IMR-90 (cell line): Measurements from ENCODE around the gene TMEM120A. TPM values are rescaled to one million over a fixed set of nuclear protein-coding genes. Genes with fewer than 3 reads are reported as not detected.

ENCODE experiments used
- ATAC-seq: fragments of 200-7000 bp; cut with Tn5 transposase; 2 replicates; pipeline ENCODE4 v1.9.1; 2020; ENCODE audit warnings: low read depth, mild to moderate bottlenecking, moderate library complexity
- BruUV-seq: library from RNA; stranded (reverse); fragments of 400-500 nt; replicated peaks from 2 replicates; lab custom pipeline; 2021; lab: Mats Ljungman, UMichigan
- CTCF ChIA-PET: fragments of 300-600 bp; formaldehyde crosslinking; extraction: SDS; loops from one replicate; lab custom pipeline; 2021; ENCODE audit warnings: antibody characterized with exemption; lab: Yijun Ruan, JAX
- POLR2A ChIA-PET: fragments of 300-600 bp; sonication (Branson Sonifier 250); formaldehyde crosslinking; loops from one replicate; lab custom pipeline; 2022; ENCODE audit warnings: antibody characterized with exemption; ENCODE audit not compliant: unreplicated experiment; lab: Charles Lee
- DNase-seq: peaks from one replicate; pipeline ENCODE4 v3.0.0; 2013
- H2AFZ ChIP-seq: replicated peaks from 2 replicates; pipeline ENCODE3; 2013; ENCODE audit warnings: low read length, mild to moderate bottlenecking; ENCODE audit not compliant: poor library complexity
- H2AK5ac ChIP-seq: 2 replicates; pipeline ENCODE4 v1.6.1; 2013; ENCODE audit warnings: low read depth, low read length, inconsistent platforms
- H2AK9ac ChIP-seq: replicated peaks from 2 replicates; pipeline ENCODE3; 2013; ENCODE audit warnings: mild to moderate bottlenecking, low read depth, low read length, moderate library complexity; ENCODE audit not compliant: poor library complexity
- H2BK120ac ChIP-seq: 2 replicates; pipeline ENCODE4 v1.6.1; 2013; ENCODE audit warnings: low read depth, low read length, inconsistent platforms
- H2BK15ac ChIP-seq: 3 replicates; pipeline ENCODE4 v1.6.1; 2013; ENCODE audit warnings: low read depth, low read length, inconsistent platforms
- H2BK20ac ChIP-seq: 2 replicates; pipeline ENCODE4 v1.6.1; 2013; ENCODE audit warnings: low read depth, mild to moderate bottlenecking, inconsistent platforms, low read length, moderate library complexity
- H2BK5ac ChIP-seq: 2 replicates; pipeline ENCODE4 v1.6.1; 2013; ENCODE audit warnings: mild to moderate bottlenecking, low read depth, low read length, inconsistent platforms; ENCODE audit not compliant: poor library complexity, severe bottlenecking
- H3K14ac ChIP-seq: replicated peaks from 2 replicates; pipeline ENCODE4 v1.6.1; 2013; ENCODE audit warnings: low read depth, low read length, inconsistent platforms
- H3K18ac ChIP-seq: 2 replicates; pipeline ENCODE4 v1.6.1; 2013; ENCODE audit warnings: low read depth, low read length, control low read depth
- H3K23ac ChIP-seq: 2 replicates; pipeline ENCODE4 v1.6.1; 2013; ENCODE audit warnings: low read depth, low read length, inconsistent platforms
- H3K27ac ChIP-seq: 2 replicates; pipeline ENCODE4 v1.5.1; 2013; ENCODE audit warnings: mild to moderate bottlenecking, control low read depth, low read length; ENCODE audit not compliant: insufficient read depth
- H3K27me3 ChIP-seq: 2 replicates; pipeline ENCODE4 v1.6.1; 2013; ENCODE audit warnings: low read length; ENCODE audit not compliant: control insufficient read depth, insufficient read depth
- H3K36me3 ChIP-seq: 2 replicates; pipeline ENCODE4 v1.6.1; 2013; ENCODE audit warnings: low read length, mixed read lengths; ENCODE audit not compliant: control insufficient read depth, insufficient read depth
- H3K4ac ChIP-seq: 2 replicates; pipeline ENCODE4 v1.6.1; 2013; ENCODE audit warnings: low read depth, low read length, inconsistent platforms
- H3K4me1 ChIP-seq: 2 replicates; pipeline ENCODE4 v1.6.1; 2013; ENCODE audit warnings: low read length, mixed read lengths; ENCODE audit not compliant: control insufficient read depth, insufficient read depth
- H3K4me2 ChIP-seq: 2 replicates; pipeline ENCODE4 v1.6.1; 2013; ENCODE audit warnings: low read depth, mild to moderate bottlenecking, control low read depth, low read length, moderate library complexity
- H3K4me3 ChIP-seq: 2 replicates; pipeline ENCODE4 v1.5.1; 2013; ENCODE audit warnings: low read depth, mild to moderate bottlenecking, control low read depth, low read length, moderate library complexity; ENCODE audit not compliant: insufficient read depth
- H3K56ac ChIP-seq: 2 replicates; pipeline ENCODE4 v1.6.1; 2013; ENCODE audit warnings: low read length, inconsistent platforms; ENCODE audit not compliant: insufficient read depth; ENCODE audit errors: extremely low read depth
- H3K79me1 ChIP-seq, 2 experiments: 2 replicates each; pipeline ENCODE4 v1.6.1; 2013; ENCODE audit warnings: low read length in 2 of 2, inconsistent platforms in 1 of 2, low read depth in 1 of 2
- H3K9ac ChIP-seq: 2 replicates; pipeline ENCODE4 v1.6.1; 2013; ENCODE audit warnings: low read depth, low read length, control low read depth
- H3K9me1 ChIP-seq: 2 replicates; pipeline ENCODE4 v1.6.1; 2013; ENCODE audit warnings: low read length, inconsistent platforms; ENCODE audit not compliant: insufficient read depth
- H3K9me3 ChIP-seq: 2 replicates; pipeline ENCODE4 v1.6.1; 2013; ENCODE audit warnings: low read length; ENCODE audit not compliant: control insufficient read depth, insufficient read depth
- H4K20me1 ChIP-seq: 2 replicates; pipeline ENCODE4 v1.6.1; 2013; ENCODE audit warnings: low read length, inconsistent platforms; ENCODE audit not compliant: insufficient read depth
- H4K5ac ChIP-seq: 2 replicates; pipeline ENCODE4 v1.6.1; 2013; ENCODE audit warnings: mild to moderate bottlenecking, low read depth, low read length, control low read depth
- H4K8ac ChIP-seq, 2 experiments: 2 replicates each; pipeline ENCODE4 v1.6.1; 2013; ENCODE audit warnings: low read depth in 2 of 2, low read length in 2 of 2, control low read depth in 1 of 2, inconsistent platforms in 1 of 2
- H4K91ac ChIP-seq: 2 replicates; pipeline ENCODE4 v1.6.1; 2013; ENCODE audit warnings: low read depth, low read length, inconsistent platforms; ENCODE audit not compliant: insufficient read depth
- BHLHE40 ChIP-seq: fragments of 150-350 bp; IDR thresholded peaks from 2 replicates; pipeline ENCODE4 v1.6.1; 2016; ENCODE audit warnings: mild to moderate bottlenecking, low read depth, low read length
- CHD1 ChIP-seq: IDR thresholded peaks from 2 replicates; pipeline ENCODE4 v1.6.1; 2012; ENCODE audit warnings: low read depth, low read length, improper control_type of control experiment
- MAFK ChIP-seq: IDR thresholded peaks from 2 replicates; pipeline ENCODE4 v1.6.1; 2012; ENCODE audit warnings: low read depth, low read length, improper control_type of control experiment
- POLR2A ChIP-seq: IDR thresholded peaks from 2 replicates; pipeline ENCODE4 v1.6.1; 2012; ENCODE audit warnings: mild to moderate bottlenecking, low read depth, low read length
- RCOR1 ChIP-seq: IDR thresholded peaks from 2 replicates; pipeline ENCODE4 v1.6.1; 2012; ENCODE audit warnings: mild to moderate bottlenecking, low read length, improper control_type of control experiment; ENCODE audit not compliant: insufficient replicate concordance
- RFX5 ChIP-seq: IDR thresholded peaks from 2 replicates; pipeline ENCODE4 v1.8.0; 2012; ENCODE audit warnings: low read depth, mild to moderate bottlenecking, low read length, moderate library complexity
- USF2 ChIP-seq: fragments of 150-350 bp; IDR thresholded peaks from 2 replicates; pipeline ENCODE4 v1.6.1; 2017; ENCODE audit warnings: mild to moderate bottlenecking, antibody characterized with exemption, low read length, low read depth
- WGBS, 2 experiments: methylation state at CpG; one replicate each; pipeline versions ENCODE4 v1.1.5 to v1.1.7; 2013; ENCODE audit warnings: missing lambda C conversion rate in 2 of 2; ENCODE audit not compliant: insufficient read length in 1 of 2; ENCODE audit errors: extremely low coverage in 2 of 2; 5-methylcytosine and 5-hydroxymethylcytosine counted together
- dilution Hi-C: fragments of 300-500 bp; cut with HindIII; formaldehyde crosslinking; loops from one replicate; pipeline ENCODE4 v1.14.3; 2018; ENCODE audit warnings: low sequenced_read_pairs; ENCODE audit not compliant: unreplicated experiment
- in situ Hi-C: fragments of 300-500 bp; cut with MboI; formaldehyde crosslinking; loops from 3 replicates; pipeline ENCODE4 v1.14.3; 2019; ENCODE audit warnings: low sequenced_read_pairs, inconsistent platforms, mixed read lengths
- intact Hi-C: fragments of 100-400 bp; cut with micrococcal nuclease; formaldehyde crosslinking; loops from 2 replicates; pipeline ENCODE4 v1.10.0; 2022
- polyA plus RNA-seq, 3 experiments: library from polyadenylated mRNA; depleted of rRNA; stranded (reverse); fragments of >200 nt; gene quantifications; 2 replicates each; pipeline ENCODE4 v1.2.3, GENCODE V29; 2012; ENCODE audit warnings: low replicate concordance in 1 of 3
- total RNA-seq: library from RNA; depleted of rRNA; stranded (reverse); fragments of >200 nt; gene quantifications from 2 replicates; pipeline ENCODE4 v1.2.3, GENCODE V29; 2012

The TMEM120A gene
- total and polyA plus RNA-seq, 2 of the 4 experiments (the other 2 are of a cell fraction) = 32.1 to 39.3 TPM

- TF ChIP-seq USF2 = no peak
These were observed 15.5 kb upstream of the TMEM120A start (continued) for GRCh38 chr7:76009672-76010600.

DNA sequence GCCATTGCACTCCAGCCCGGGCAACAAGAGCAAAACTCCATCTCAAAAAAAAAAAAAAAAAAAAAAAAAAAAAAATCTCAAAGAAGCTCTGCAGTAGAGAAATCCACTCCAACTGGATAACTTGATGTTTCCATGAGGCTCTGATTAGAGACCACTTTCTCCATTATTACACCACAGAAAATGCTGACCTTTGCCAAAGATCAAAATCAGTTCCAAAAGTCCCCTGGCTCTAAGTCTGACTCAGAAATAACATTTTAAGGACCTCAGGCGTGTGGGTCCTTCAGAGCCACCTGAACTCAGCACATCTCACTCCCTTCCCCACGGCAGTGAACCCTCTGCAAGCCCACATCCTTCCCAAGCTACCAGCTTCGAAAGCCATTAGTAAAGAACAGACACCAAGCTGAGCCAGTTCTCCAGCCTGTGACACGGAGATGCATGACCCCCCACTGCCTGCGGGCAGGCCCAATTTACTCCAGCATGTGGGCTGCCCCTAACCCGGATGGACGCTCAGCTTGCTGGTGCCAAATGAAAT lies 13.8 kb upstream of the TMEM120A start:
- CTCF ChIA-PET = no interaction called here

More for the DNA sequence above, 13.8 kb upstream of the TMEM120A start:
- no peak overlapping the region for H2BK5ac ChIP-seq
- TF ChIP-seq BHLHE40 (no peak), RCOR1 (no peak), RFX5 (no peak), MAFK (0 out of 2 replicates have a peak, but pooled peaks have one; percentile 12), CHD1 (no peak), POLR2A (no peak)
- no peak overlapping the region for H2BK20ac ChIP-seq
- H3K23ac ChIP-seq = peak overlapping the region; percentile 49; the same call in 1 of the 2 replicates
- DNase-seq (no peak), ATAC-seq (no peak)
- 92% methylated on average over 3 of the region's 8 CpGs; no CpG with 5 or more reads in 1 of the 2 experiments for WGBS, 2 experiments
- H2AK5ac ChIP-seq = no peak overlapping the region
- no peak overlapping the region for H3K4me2 ChIP-seq
- peaks cover 22% of the 10 kb centered on the region for H3K9me1 ChIP-seq
- peak overlapping the region; percentile 56; the same call in 1 of the 2 replicates for H3K4ac ChIP-seq
- H2AFZ ChIP-seq = no peak overlapping the region
- no peak overlapping the region for H3K4me3 ChIP-seq
- POLR2A ChIA-PET = interaction anchor here (0.7 kb wide), 1 partner anchor 77 kb away, joined by 15 read pairs; no protein-coding TSS in a partner anchor
- H3K79me1 ChIP-seq = peaks cover 0 to 20% of the 10 kb centered on the region in 2 experiments; a peak in 2 of 4 replicates
- H3K9ac ChIP-seq = no peak overlapping the region
- H3K27ac ChIP-seq = no peak overlapping the region
- H4K91ac ChIP-seq = no peak overlapping the region
- no peaks in the 10 kb centered on the region for H3K27me3 ChIP-seq
- BruUV-seq = no TSS peak
- H3K18ac ChIP-seq = no peak overlapping the region
- peaks cover 20% of the 10 kb centered on the region for H3K4me1 ChIP-seq
- H4K20me1 ChIP-seq = 0 out of 2 replicates have a peak, but pooled peaks cover 4% of the 10 kb centered on the region
- no peak overlapping the region for H2BK15ac ChIP-seq
- no peaks in the 10 kb centered on the region for H3K9me3 ChIP-seq
- in situ Hi-C loops = no loop called here
- no peak overlapping the region for H2BK120ac ChIP-seq
- no peak overlapping the region for H4K8ac ChIP-seq
- dilution Hi-C loops = no loop called here
- no peak overlapping the region for H3K14ac ChIP-seq
- no peak overlapping the region for H3K56ac ChIP-seq
- H4K5ac ChIP-seq = no peak overlapping the region
- H3K36me3 ChIP-seq = peaks cover 12% of the 10 kb centered on the region
- intact Hi-C loops = no loop called here
- H2AK9ac ChIP-seq = no peak overlapping the region
